Measurements from ENCODE around the gene PKN1. TPM values are rescaled to one million over a fixed set of nuclear protein-coding genes. Genes with fewer than 3 reads are reported as not detected.

The PKN1 gene
- total and polyA plus RNA-seq, 3 donors from 2014 or later: 116 to 259 (median 204) TPM

DNA sequence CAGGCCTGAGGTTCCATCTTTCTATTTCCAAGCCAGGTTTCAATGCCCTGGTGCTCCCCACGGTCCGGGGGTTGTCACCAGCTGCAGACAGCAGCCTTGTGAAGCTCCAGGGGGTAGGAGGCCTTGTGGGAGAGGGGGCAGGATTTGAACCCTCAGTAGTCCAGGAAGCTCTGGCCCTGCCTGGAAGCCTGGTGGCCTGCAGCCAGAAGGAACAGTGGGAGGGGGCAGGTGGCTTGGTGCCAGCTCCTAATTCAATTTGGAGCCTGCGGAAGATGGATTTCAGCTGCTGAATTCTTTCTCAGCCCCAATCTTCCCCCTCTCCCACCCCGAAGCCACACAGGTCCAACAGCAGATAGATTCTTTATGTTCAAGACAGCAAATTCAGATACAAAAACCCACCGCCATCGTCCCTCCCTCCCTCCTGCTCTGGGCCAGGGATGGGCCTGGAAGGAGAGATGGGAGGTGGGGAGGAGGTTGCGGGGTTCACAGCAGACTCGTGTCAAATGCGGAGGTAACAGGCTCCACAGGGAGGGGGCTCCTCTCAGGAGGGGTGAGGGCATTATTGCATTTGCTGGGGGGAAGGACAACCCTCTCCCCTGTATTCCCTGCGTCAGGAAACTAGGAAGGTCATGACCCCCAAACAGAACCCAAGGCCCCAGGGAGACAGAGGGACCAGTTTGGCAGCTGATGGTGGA is 44.5 kb downstream of the PKN1 start:
- Histone ChIP-seq H3K9me3 (no peaks in the 10 kb centered on the region), H3K27ac (no peak overlapping the region), H3K36me3 (ENCODE audit: low read depth, missing control alignments) (no peaks in the 10 kb centered on the region), H3K27me3 (no peaks in the 10 kb centered on the region), H3K4me1 (no peaks in the 10 kb centered on the region), H3K4me3 (no peak overlapping the region)
- WGBS, 2 donors: 73 to 86% methylated on average over 9 to 10 of the region's 10 CpGs
- DNase-seq: no peak
- intact Hi-C loops (cut with DNase I; ENCODE audit: low total_unique reads): loop anchor here (10.0 kb wide), 1 partner anchor 53 kb away; no protein-coding TSS in a partner anchor
- TF ChIP-seq, protein P1, sequence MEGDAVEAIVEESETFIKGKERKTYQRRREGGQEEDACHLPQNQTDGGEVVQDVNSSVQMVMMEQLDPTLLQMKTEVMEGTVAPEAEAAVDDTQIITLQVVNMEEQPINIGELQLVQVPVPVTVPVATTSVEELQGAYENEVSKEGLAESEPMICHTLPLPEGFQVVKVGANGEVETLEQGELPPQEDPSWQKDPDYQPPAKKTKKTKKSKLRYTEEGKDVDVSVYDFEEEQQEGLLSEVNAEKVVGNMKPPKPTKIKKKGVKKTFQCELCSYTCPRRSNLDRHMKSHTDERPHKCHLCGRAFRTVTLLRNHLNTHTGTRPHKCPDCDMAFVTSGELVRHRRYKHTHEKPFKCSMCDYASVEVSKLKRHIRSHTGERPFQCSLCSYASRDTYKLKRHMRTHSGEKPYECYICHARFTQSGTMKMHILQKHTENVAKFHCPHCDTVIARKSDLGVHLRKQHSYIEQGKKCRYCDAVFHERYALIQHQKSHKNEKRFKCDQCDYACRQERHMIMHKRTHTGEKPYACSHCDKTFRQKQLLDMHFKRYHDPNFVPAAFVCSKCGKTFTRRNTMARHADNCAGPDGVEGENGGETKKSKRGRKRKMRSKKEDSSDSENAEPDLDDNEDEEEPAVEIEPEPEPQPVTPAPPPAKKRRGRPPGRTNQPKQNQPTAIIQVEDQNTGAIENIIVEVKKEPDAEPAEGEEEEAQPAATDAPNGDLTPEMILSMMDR (IDR thresholded peaks at IDR 0.05): no peak
- no peak for TF ChIP-seq POLR2A (IDR thresholded peaks at IDR 0.05)

DNA sequence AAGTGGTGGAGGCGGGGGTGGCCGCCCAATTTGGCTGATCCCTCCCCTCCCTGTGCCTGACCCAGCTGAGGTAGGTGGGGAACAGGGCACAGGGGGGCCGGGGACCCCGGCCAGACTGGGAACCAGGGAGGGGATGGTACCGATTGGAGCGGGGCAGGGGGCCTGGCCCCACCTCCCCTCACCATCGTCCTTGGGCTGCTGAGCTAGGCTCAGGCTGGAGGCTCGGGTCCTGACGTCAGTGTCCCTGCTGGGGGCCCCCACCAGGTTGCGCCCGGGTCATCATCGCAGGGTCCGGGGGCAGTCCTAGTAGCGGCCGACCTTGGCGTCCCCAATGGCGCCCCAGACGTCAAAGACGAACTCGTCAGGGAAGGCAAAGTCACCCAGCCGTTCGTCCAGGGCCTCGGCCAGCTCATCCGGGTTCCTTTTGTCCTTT is 45.0 kb downstream of the PKN1 start:
- TF ChIP-seq POLR2A (IDR thresholded peaks at IDR 0.05): no peak
- TF ChIP-seq, protein P1 (IDR thresholded peaks at IDR 0.05): no peak
- WGBS, 2 donors: 72 to 76% methylated on average over 7 to 24 of the region's 24 CpGs
- intact Hi-C loops (cut with DNase I; ENCODE audit: low total_unique reads): loop anchor here (10.0 kb wide), 1 partner anchor 53 kb away; no protein-coding TSS in a partner anchor
- Histone ChIP-seq H3K27me3 (no peaks in the 10 kb centered on the region), H3K4me1 (no peaks in the 10 kb centered on the region), H3K27ac (no peak overlapping the region), H3K36me3 (ENCODE audit: low read depth, missing control alignments) (no peaks in the 10 kb centered on the region), H3K4me3 (no peak overlapping the region), H3K9me3 (no peaks in the 10 kb centered on the region)
- no peak for DNase-seq

DNA sequence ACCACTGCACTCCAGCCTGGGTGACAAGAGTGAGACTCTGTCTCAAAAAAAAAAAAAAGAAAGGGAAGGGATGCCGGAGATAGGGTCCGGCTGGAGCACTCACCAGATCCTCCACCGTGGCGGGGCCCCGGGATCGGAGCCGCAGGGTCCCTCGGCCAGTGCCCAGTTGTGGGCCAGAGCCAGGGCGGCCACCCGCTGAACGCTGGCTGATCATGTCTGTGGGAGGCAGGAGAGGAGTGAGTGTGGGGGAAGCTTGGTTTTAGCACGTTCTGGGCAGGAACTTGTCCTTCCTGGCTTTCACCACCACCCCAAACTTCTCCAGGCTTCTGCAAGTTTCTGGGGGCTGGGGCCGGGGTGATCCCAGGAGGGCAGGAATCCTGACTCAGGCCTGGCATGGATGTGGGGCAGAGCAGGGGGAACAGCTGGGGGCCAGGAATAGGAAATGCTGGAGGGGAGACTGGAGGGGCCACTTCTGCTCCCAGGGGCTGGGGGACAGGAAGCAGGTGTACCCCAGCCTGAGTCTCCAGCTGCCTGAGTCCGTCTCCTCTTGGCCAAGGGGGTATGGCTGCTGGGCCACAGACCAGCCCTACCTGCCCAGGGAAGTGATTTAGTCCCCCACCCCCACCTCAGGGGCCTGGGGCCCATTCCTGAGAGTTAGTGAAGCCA is 46.3 kb downstream of the PKN1 start:
- intact Hi-C loops (cut with DNase I; ENCODE audit: low total_unique reads): loop anchor here (10.0 kb wide), 1 partner anchor 55 kb away; no protein-coding TSS in a partner anchor
- Histone ChIP-seq H3K4me3 (no peak overlapping the region), H3K27ac (no peak overlapping the region), H3K9me3 (no peaks in the 10 kb centered on the region), H3K4me1 (no peaks in the 10 kb centered on the region), H3K36me3 (ENCODE audit: low read depth, missing control alignments) (no peaks in the 10 kb centered on the region), H3K27me3 (no peaks in the 10 kb centered on the region)
- WGBS, 2 donors: 67 to 79% methylated on average over 14 of the region's 14 CpGs
- DNase-seq: no peak
- TF ChIP-seq, protein P1 (IDR thresholded peaks at IDR 0.05): no peak
- TF ChIP-seq POLR2A (IDR thresholded peaks at IDR 0.05): no peak

DNA sequence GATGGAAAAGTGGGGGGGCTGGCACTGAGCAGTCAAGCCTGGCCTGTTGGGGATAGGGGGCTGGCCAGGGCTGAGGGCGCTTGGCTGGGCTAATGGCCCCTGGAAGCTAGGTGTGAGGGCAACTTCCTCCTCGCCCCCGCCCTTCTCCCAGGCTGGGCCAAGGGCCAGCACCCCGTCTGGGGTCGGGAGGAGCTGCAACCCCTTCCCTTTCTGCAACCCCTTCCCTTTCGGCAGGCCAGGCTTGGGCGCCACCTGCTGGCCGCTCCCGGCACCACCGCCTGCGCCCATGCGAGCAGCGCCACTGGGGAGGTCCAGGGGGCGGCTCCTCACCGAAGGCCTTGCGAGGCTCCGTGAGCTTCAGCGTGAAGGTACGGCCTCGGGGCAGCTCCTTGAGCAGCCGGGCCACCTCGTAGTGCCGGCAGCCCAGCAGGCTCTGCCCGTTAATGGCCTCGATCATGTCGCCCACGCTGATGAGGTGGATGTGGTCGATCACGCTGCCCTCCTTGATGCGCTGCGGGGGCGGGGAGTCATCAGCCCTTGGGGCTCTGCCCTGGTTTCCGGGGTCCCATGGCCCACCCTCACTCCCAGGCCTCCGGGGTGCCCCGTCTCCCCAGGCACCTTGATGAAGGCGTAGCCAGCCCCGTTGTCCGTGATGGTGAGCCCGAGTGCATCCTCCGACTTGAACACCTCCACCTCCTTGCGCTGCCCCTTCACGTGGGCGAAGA is 47.0 kb downstream of the PKN1 start:
- Histone ChIP-seq H3K4me1 (no peaks in the 10 kb centered on the region), H3K27me3 (no peaks in the 10 kb centered on the region), H3K27ac (no peak overlapping the region), H3K4me3 (no peak overlapping the region), H3K36me3 (ENCODE audit: low read depth, missing control alignments) (no peaks in the 10 kb centered on the region), H3K9me3 (no peaks in the 10 kb centered on the region)
- intact Hi-C loops (cut with DNase I; ENCODE audit: low total_unique reads): loop anchor here (10.0 kb wide), 1 partner anchor 55 kb away; no protein-coding TSS in a partner anchor
- 40 to 64% methylated on average over 1 to 41 of the region's 43 CpGs for WGBS, 2 donors
- TF ChIP-seq POLR2A (IDR thresholded peaks at IDR 0.05): no peak
- TF ChIP-seq, protein P1 (IDR thresholded peaks at IDR 0.05): peak; percentile 62 to 84 (median 77)
- peak; percentile 52 for DNase-seq
